Measurements from ENCODE around the gene ARRDC1.
"Not testable (repeated sequence)": the region's sequence is repeated elsewhere in the genome, so short reads cannot be mapped to it uniquely, and the experiment has no call there.

ARRDC1 gene

GRCh38 chr9:137605121-137606004 is at the start of gene ARRDC1:
Gene ARRDC1, plus strand, starts transcription at chr9:137605686. Its CDS starts 32 bp downstream, at chr9:137605718.
- DNase-seq (ENCODE audit: low read depth in 2 of 2): peak; percentile 90 to 93

GRCh38 chr9:137556069-137556838 is 49.2 kb upstream of the ARRDC1 start:
- DNase-seq (ENCODE audit: low read depth in 2 of 2): no peak

- DNase-seq (ENCODE audit: low read depth in 2 of 2): no peak
These were observed 47.4 kb upstream of the ARRDC1 start for GRCh38 chr9:137558127-137558526.

- no peak for DNase-seq (ENCODE audit: low read depth in 2 of 2)
These were observed 41.4 kb upstream of the ARRDC1 start for GRCh38 chr9:137564134-137564533.

GRCh38 chr9:137564817-137565411 is 40.6 kb upstream of the ARRDC1 start:
- no peak for DNase-seq (ENCODE audit: low read depth in 2 of 2)

GRCh38 chr9:137568445-137568844 is 37.0 kb upstream of the ARRDC1 start:
- not testable (repeated sequence) for DNase-seq (ENCODE audit: low read depth in 2 of 2)

GRCh38 chr9:137569609-137570203 is 35.8 kb upstream of the ARRDC1 start:
- DNase-seq (ENCODE audit: low read depth in 2 of 2): no peak

- no peak for DNase-seq (ENCODE audit: low read depth in 2 of 2)
These were observed 34.9 kb upstream of the ARRDC1 start for GRCh38 chr9:137570566-137570965.

GRCh38 chr9:137574192-137574591 is 31.3 kb upstream of the ARRDC1 start:
- DNase-seq (ENCODE audit: low read depth in 2 of 2): no peak

- DNase-seq (ENCODE audit: low read depth in 2 of 2): no peak
These were observed 30.1 kb upstream of the ARRDC1 start for GRCh38 chr9:137575364-137575715.

- no peak for DNase-seq (ENCODE audit: low read depth in 2 of 2)
These were observed 29.6 kb upstream of the ARRDC1 start for GRCh38 chr9:137575716-137576411.

- peak; percentile 89 to 98 for DNase-seq (ENCODE audit: low read depth in 2 of 2)
These were observed 26.8 kb upstream of the ARRDC1 start, which contains the start of gene DPH7 for GRCh38 chr9:137578518-137579258. Gene DPH7, minus strand, starts transcription at chr9:137578925. Its CDS starts 148 bp downstream, at chr9:137578777.

GRCh38 chr9:137579259-137579604 is 26.3 kb upstream of the ARRDC1 start:
- DNase-seq (ENCODE audit: low read depth in 2 of 2): no peak

- no peak for DNase-seq (ENCODE audit: low read depth in 2 of 2)
These were observed 25.1 kb upstream of the ARRDC1 start for GRCh38 chr9:137580209-137580953.

GRCh38 chr9:137580954-137581322 is 24.5 kb upstream of the ARRDC1 start:
- DNase-seq (ENCODE audit: low read depth in 2 of 2): no peak

- no peak for DNase-seq (ENCODE audit: low read depth in 2 of 2)
These were observed 23.9 kb upstream of the ARRDC1 start for GRCh38 chr9:137581361-137582285.

- no peak for DNase-seq (ENCODE audit: low read depth in 2 of 2)
These were observed 23.1 kb upstream of the ARRDC1 start for GRCh38 chr9:137582286-137582860.

GRCh38 chr9:137583347-137583746 is 22.1 kb upstream of the ARRDC1 start:
- DNase-seq (ENCODE audit: low read depth in 2 of 2): no peak

GRCh38 chr9:137583957-137584356 is 21.5 kb upstream of the ARRDC1 start:
- no peak for DNase-seq (ENCODE audit: low read depth in 2 of 2)

All from stimulated activated CD4-positive, alpha-beta T cell treated with anti-CD3 and anti-CD28 coated beads, Interleukin-1b, Interleukin-23, amount 100 ng/mL, for 4 hours (primary cell).